ENCODE data around the gene SLC10A3. TPM values are rescaled to one million over a fixed set of nuclear protein-coding genes. Genes with fewer than 3 reads are reported as not detected.

Gene SLC10A3
- total and polyA plus RNA-seq, 10 of the 15 experiments (the other 5 are each of a cell fraction or from before 2014, with no cell fraction given), result 1.7 to 23.5 (median 11.0) TPM

- H3K4me3 ChIP-seq, result peak within 1 kb of the TSS; percentile 68
- peaks cover 7% of the 10 kb centered on the region for H3K79me2 ChIP-seq (ENCODE audit: control insufficient read depth, insufficient read depth, low read length)
- H3K9ac ChIP-seq (ENCODE audit: control insufficient read depth, insufficient read depth, low read length), result peak within 1 kb of the TSS; percentile 61
- peak; percentile 90 for ATAC-seq
- peak within 1 kb of the TSS; percentile 23 for H2AFZ ChIP-seq (ENCODE audit: control insufficient read depth, low read depth, low read length)
- RAD21 ChIA-PET (ENCODE audit: unreplicated experiment), result interaction anchor here (1.3 kb wide), 1 partner anchor 34 kb away, joined by 3 read pairs; no protein-coding TSS in a partner anchor
- H3K4me2 ChIP-seq (ENCODE audit: control insufficient read depth, insufficient read depth), result peak within 1 kb of the TSS; percentile 82
- peak; percentile 38; the same call in 1 of the 2 replicates for TF ChIP-seq LARP7 (IDR thresholded peaks at IDR 0.05)
- peak; percentile 31; the same call in 1 of the 2 replicates for TF ChIP-seq POLR2A (IDR thresholded peaks at IDR 0.05; ENCODE audit: low read depth, low read length)
- TF ChIP-seq BHLHE40 (IDR thresholded peaks at IDR 0.05; ENCODE audit: borderline replicate concordance in 1 of 2, low read depth in 2 of 2, low read length in 1 of 2), result peak in 1 of 2 experiments; percentile 77; a peak in 2 of 4 replicates
- TF ChIP-seq, protein P1, sequence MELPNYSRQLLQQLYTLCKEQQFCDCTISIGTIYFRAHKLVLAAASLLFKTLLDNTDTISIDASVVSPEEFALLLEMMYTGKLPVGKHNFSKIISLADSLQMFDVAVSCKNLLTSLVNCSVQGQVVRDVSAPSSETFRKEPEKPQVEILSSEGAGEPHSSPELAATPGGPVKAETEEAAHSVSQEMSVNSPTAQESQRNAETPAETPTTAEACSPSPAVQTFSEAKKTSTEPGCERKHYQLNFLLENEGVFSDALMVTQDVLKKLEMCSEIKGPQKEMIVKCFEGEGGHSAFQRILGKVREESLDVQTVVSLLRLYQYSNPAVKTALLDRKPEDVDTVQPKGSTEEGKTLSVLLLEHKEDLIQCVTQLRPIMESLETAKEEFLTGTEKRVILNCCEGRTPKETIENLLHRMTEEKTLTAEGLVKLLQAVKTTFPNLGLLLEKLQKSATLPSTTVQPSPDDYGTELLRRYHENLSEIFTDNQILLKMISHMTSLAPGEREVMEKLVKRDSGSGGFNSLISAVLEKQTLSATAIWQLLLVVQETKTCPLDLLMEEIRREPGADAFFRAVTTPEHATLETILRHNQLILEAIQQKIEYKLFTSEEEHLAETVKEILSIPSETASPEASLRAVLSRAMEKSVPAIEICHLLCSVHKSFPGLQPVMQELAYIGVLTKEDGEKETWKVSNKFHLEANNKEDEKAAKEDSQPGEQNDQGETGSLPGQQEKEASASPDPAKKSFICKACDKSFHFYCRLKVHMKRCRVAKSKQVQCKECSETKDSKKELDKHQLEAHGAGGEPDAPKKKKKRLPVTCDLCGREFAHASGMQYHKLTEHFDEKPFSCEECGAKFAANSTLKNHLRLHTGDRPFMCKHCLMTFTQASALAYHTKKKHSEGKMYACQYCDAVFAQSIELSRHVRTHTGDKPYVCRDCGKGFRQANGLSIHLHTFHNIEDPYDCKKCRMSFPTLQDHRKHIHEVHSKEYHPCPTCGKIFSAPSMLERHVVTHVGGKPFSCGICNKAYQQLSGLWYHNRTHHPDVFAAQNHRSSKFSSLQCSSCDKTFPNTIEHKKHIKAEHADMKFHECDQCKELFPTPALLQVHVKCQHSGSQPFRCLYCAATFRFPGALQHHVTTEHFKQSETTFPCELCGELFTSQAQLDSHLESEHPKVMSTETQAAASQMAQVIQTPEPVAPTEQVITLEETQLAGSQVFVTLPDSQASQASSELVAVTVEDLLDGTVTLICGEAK (IDR thresholded peaks at IDR 0.05; ENCODE audit: borderline replicate concordance), result no peak
- TF ChIP-seq BACH1 (IDR thresholded peaks at IDR 0.05; ENCODE audit: borderline replicate concordance), result peak; percentile 46; the same call in 1 of the 2 replicates
- TF ChIP-seq GATAD2B (conservative IDR thresholded peaks at IDR 0.05; ENCODE audit: low read depth), result peak; percentile 27; the same call in 1 of the 2 replicates
- TF ChIP-seq CREB1 (IDR thresholded peaks at IDR 0.05; ENCODE audit: low read depth), result peak; percentile 59; the same call in 1 of the 2 replicates
- TF ChIP-seq IKZF1 (conservative IDR thresholded peaks at IDR 0.05), result peak; percentile 36
- no peak for TF ChIP-seq SREBF1 (IDR thresholded peaks at IDR 0.05; ENCODE audit: low read length)
- TF ChIP-seq NKRF (conservative IDR thresholded peaks at IDR 0.05), result 0 out of 2 replicates have a peak, but pooled peaks have one; percentile 34
- TF ChIP-seq, protein P2, sequence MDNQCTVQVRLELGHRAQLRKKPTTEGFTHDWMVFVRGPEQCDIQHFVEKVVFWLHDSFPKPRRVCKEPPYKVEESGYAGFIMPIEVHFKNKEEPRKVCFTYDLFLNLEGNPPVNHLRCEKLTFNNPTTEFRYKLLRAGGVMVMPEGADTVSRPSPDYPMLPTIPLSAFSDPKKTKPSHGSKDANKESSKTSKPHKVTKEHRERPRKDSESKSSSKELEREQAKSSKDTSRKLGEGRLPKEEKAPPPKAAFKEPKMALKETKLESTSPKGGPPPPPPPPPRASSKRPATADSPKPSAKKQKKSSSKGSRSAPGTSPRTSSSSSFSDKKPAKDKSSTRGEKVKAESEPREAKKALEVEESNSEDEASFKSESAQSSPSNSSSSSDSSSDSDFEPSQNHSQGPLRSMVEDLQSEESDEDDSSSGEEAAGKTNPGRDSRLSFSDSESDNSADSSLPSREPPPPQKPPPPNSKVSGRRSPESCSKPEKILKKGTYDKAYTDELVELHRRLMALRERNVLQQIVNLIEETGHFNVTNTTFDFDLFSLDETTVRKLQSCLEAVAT (IDR thresholded peaks at IDR 0.05), result no peak
- TF ChIP-seq USF1 (IDR thresholded peaks at IDR 0.05; ENCODE audit: borderline replicate concordance, extremely low read length, insufficient read depth, low read depth, low read length), result peak; percentile 4
- no peaks in the 10 kb centered on the region for H4K20me1 ChIP-seq (ENCODE audit: control insufficient read depth, insufficient read depth)
- no peak for DNase-seq (ENCODE audit: low read depth, low spot score)
- H3K27ac ChIP-seq (ENCODE audit: control insufficient read depth, insufficient read depth), result peak within 1 kb of the TSS; percentile 52
- intact Hi-C loops (cut with micrococcal nuclease; ENCODE audit: unreplicated experiment), result no loop called here
- no peak for FAIRE-seq
- H3K4me1 ChIP-seq (ENCODE audit: control insufficient read depth, insufficient read depth, low read length), result 0 out of 2 replicates have a peak, but pooled peaks cover 3% of the 10 kb centered on the region
- in situ Hi-C loops (cut with MboI), result no loop called here
- POLR2A ChIA-PET, result interaction anchor here (1.1 kb wide), 1 partner anchor 43 kb away, joined by 3 read pairs; no protein-coding TSS in a partner anchor
- CTCF ChIA-PET, result no interaction called here
- 22% methylated on average over 30 of the region's 94 CpGs for WGBS (ENCODE audit: insufficient coverage, insufficient replicate concordance, low lambda C conversion rate, missing lambda C conversion rate)
- no peaks in the 10 kb centered on the region for H3K9me3 ChIP-seq (replicated peaks; ENCODE audit: control insufficient read depth, insufficient read depth, low read length)
- H3K27me3 ChIP-seq (replicated peaks in 1 of 2; ENCODE audit: control insufficient read depth in 2 of 2, insufficient read depth in 2 of 2, low read length in 1 of 2), result no peaks in the 10 kb centered on the region
- H3K36me3 ChIP-seq (ENCODE audit: control insufficient read depth in 2 of 2, insufficient read depth in 2 of 2, low read length in 1 of 2), result peaks cover 0 to 5% of the 10 kb centered on the region in 2 experiments; a peak in 1 of 4 replicates
- BruUV-seq (replicated peaks), result no TSS peak
- SMC1A ChIA-PET (ENCODE audit: uncharacterized antibody, unreplicated experiment), result no interaction called here
Observed at GRCh38 chrX:154443992-154444754, 46.3 kb downstream of the SLC10A3 start, which contains the start of gene FAM50A. Gene FAM50A, plus strand, starts transcription at chrX:154444141. Its CDS starts 95 bp downstream, at chrX:154444236.

All from GM12878 (cell line).